Stimulated activated CD4-positive, alpha-beta T cell treated with anti-CD3 and anti-CD28 coated beads, TNF-alpha, amount 100 ng/mL, for 48 hours (primary cell): ENCODE data around the gene TCP11X2.
"Not testable (repeated sequence)": the region's sequence is repeated elsewhere in the genome, so short reads cannot be mapped to it uniquely, and the experiment has no call there.

Experiments
- DNase-seq, 3 donors: peaks; one replicate each; pipeline ENCODE4 v3.0.0-alpha.2; 2020; ENCODE audit warnings: low read depth in 3 of 3

Gene TCP11X2

DNA sequence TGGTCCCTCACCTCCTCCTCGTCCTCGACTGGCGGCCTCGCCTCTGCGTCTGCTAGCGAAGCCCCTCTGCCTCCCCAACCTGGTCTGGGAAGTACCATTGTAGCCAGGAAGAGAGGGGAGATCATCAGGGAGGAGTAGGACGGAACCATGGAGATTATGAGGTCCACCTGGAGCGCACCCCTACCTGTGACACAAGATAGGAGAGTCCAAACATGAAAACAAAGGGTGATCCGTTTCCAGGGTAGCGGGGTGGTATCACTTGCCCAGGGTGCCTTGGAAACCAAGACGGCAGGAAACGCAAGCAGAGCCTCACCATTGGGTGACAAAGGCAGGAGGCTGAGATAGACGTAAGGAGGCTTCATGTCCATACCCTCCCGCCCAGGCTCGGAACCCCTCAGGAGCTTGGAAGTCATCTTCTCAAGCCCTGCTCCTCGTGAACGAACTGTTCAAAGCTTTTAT is at the start of gene TCP11X2:
Gene TCP11X2, minus strand, starts transcription at position 51 of the 459 bp plus-strand sequence.
- DNase-seq: not testable (repeated sequence)

DNA sequence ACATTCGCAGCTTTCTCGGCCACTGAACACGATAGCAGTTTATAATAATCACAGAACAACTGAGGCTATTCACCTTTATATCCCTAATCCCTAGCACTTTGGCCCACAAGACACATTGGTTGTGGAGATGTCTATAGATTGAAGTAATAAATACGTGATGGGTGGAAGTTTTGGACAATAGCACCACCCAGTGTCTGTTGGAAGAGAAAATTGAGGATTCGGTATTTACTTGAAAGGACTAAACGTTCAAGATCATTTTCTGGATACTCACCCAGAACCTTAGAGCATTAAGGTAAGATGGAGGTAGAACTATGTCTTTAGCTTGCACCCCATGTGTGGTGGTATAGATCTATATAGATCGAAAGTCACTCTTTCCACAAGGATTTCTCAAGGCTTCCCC is 45.7 kb upstream of the TCP11X2 start:
- DNase-seq: no peak

- peak; percentile 19 to 42 (median 25) for DNase-seq
Observed at GRCh38 chrX:102515975-102516941, 44.6 kb upstream of the TCP11X2 start, which contains the start of gene TMSB15A. Gene TMSB15A (minus strand): TSS chrX:102516739.

DNA sequence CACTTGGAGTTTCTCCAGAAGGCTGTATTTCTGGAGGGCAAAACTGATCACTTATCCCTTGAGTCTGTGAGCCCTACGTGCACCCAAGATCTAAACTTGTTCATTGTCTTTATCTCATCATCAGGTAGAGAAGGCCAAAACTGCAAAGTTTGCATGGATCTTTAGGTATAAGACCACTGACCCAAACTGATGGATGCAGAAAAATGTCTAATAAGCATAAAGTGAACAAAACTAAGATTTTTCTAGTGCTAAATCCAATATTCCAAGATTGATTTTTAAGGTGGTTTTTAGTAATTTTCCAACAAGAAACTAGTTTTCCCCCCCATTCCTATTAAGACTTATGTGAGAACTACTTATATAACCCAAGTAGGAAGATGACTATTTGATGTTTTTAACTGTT is 42.9 kb upstream of the TCP11X2 start:
- DNase-seq: no peak

DNA sequence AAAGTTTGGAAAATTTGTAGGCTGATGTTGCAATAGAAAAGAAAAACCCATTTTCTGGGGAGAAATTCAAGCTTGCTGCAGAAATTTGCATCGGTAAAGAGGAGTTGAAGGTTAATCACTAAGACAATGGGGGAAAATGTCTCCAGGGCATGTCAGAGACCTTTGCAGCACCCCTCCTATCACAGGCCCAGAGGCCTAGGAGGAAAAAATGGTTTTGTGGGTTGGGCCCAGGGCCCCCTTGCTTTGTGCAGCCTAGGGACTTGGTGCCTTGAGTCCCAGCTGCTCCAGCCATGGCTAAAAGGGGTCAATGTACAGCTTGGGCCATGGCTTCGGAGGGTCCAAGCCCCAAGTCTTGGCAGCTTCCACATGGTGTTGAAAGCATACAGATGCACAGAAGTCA is 27.1 kb upstream of the TCP11X2 start:
- no peak for DNase-seq

GRCh38 chrX:102491766-102492165 is 20.2 kb upstream of the TCP11X2 start:
- no peak for DNase-seq

DNA sequence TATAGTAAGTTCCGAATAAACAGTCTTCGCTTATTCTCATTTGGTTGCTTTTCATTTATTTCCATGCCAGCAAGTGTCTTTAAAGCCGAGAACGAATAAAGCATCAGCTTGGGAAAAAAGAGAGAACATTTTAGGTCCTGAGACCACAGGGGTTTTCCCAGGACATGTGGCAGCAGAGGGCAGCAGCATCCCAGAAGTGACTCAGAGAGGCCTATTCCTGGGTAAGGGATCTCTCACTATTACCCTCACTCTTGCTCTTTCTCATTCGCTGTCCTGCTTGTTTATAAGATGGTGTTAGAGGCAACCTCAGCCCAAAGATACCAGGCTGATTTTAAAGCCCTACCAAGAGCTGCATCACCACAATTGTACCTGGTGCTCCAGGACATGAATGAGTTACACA is 7.2 kb upstream of the TCP11X2 start:
- DNase-seq: not testable (repeated sequence)

DNA sequence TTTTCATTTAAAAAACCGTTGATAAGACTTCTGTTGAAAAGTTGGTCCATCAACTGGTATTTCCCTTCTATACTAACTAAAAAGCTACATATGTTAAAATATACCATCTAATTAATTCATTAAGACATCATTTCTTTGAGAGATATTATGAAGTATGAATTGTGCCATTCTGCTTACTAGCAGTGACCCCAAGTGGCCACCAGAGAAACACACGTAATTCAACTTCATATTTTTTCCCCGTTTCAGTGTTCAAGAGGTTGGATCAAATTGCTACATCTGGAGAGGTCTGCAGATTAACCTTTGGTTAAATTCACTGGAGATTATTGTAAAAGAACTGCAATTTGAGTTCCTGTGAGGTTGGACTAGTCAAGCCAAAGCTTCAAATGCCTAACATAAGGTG is 1.4 kb downstream of the TCP11X2 start:
- DNase-seq: not testable (repeated sequence)

DNA sequence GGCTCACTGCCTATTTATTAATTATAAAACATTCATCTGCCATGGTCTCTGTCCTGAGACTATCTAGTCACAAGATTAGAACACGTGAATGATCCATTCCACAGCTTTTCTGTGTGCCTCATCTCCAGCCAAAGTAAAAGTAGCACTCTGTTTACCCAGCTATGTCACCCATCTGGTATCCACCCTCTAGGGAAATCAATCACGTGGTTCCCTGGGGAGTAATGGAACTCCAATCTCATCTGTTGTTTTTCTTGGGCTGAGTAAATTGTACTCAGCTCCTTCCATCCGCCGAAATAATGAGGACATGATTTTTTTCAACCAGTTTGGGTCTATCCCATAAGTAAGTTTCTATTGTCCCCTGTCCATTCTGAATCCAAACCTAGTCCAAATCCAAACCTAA is 13.0 kb downstream of the TCP11X2 start:
- not testable (repeated sequence) for DNase-seq

GRCh38 chrX:102439908-102440307 is 31.7 kb downstream of the TCP11X2 start, which contains the start of gene NXF2B:
Gene NXF2B (minus strand): TSS chrX:102440008. CDS start chrX:102380036, 59,972 bp downstream.
- DNase-seq: not testable (repeated sequence)

GRCh38 chrX:102414493-102414892 is 57.1 kb downstream of the TCP11X2 start:
- not testable (repeated sequence) for DNase-seq
